PFSK-1 (cell line): ENCODE measurements around the gene SYMPK.

Experiments used
- POLR2AphosphoS5 ChIP-seq: IDR thresholded peaks from 2 replicates; pipeline ENCODE4 v1.6.1; 2012; ENCODE audit warnings: low read depth, mild to moderate bottlenecking, control low read depth, low read length, moderate library complexity
- TAF1 ChIP-seq: IDR thresholded peaks from 2 replicates; pipeline ENCODE4 v1.6.1; 2012; ENCODE audit warnings: low read length, control low read depth, borderline replicate concordance; ENCODE audit not compliant: insufficient read depth

DNA sequence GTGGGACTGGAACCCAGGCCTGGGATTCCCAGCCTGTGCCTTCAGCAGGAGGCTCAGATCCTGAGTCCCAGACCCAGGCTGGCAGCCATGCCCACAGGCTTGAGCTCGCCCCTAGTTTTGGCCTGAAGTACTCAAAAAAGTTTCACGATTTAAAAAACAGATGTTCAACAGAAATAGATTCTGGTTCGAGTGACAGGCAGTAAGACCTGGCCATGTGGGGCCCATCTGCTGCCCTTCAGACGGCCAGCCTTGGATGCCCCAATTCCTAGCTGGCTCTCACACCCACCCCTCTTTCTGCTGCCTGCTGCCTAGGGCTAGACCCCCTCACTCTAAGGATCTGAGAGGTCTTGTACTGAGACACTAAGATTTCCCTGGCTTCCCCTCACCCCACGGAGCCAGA is 77.8 kb downstream of the SYMPK start:
- no peak for TF ChIP-seq TAF1
- TF ChIP-seq POLR2AphosphoS5 = no peak
